MG63 (cell line): Measurements from ENCODE around the gene ARHGAP31. TPM values are rescaled to one million over a fixed set of nuclear protein-coding genes. Genes with fewer than 3 reads are reported as not detected.
A peak's percentile ranks its signal among the peaks of the same experiment; 100 is the strongest.

Source experiments
- DNase-seq: peaks from one replicate; pipeline ENCODE4 v3.0.0-alpha.2; 2020
- H3K27me3 ChIP-seq: fragments of 250-450 bp; sonication (Bioruptor Pico); 2 replicates; pipeline ENCODE4 v1.5.1; 2020; ENCODE audit warnings: mild to moderate bottlenecking, moderate library complexity
- H3K36me3 ChIP-seq: fragments of 250-450 bp; sonication (Bioruptor Pico); 2 replicates; pipeline ENCODE4 v1.5.1; 2020; ENCODE audit warnings: mild to moderate bottlenecking, moderate library complexity
- H3K4me3 ChIP-seq: fragments of 250-450 bp; sonication (Bioruptor Pico); 2 replicates; pipeline ENCODE4 v1.5.1; 2020; ENCODE audit warnings: mild to moderate bottlenecking, moderate library complexity
- H3K9me3 ChIP-seq: fragments of 250-450 bp; sonication (Bioruptor Pico); 2 replicates; pipeline ENCODE4 v1.5.1; 2020; ENCODE audit warnings: mild to moderate bottlenecking, moderate library complexity
- total RNA-seq: library from RNA; depleted of rRNA; stranded (reverse); fragments of >200 nt; shearing (Covaris generic); gene quantifications from 2 replicates; pipeline ENCODE4 v1.2.3, GENCODE V29; 2014; ENCODE audit warnings: low replicate concordance

ARHGAP31 gene
- total RNA-seq, 1 experiment from 2014 or later, result 5.0 TPM

- DNase-seq, result no peak
- Histone ChIP-seq H3K4me3 (no peak overlapping the region), H3K9me3 (peaks cover 6% of the 10 kb centered on the region), H3K36me3 (peaks cover 4% of the 10 kb centered on the region), H3K27me3 (no peaks in the 10 kb centered on the region)
Measured at GRCh38 chr3:119420196-119420595, 126.0 kb downstream of the ARHGAP31 start.

- no peak for DNase-seq
- peaks cover 49% of the 10 kb centered on the region for H3K36me3 ChIP-seq
Measured at GRCh38 chr3:119427669-119428068, 133.5 kb downstream of the ARHGAP31 start.

GRCh38 chr3:119428538-119428937, 134.4 kb downstream of the ARHGAP31 start:
- H3K36me3 ChIP-seq, result peaks cover 58% of the 10 kb centered on the region
- H3K27me3 ChIP-seq, result no peaks in the 10 kb centered on the region
- peaks cover 58% of the 10 kb centered on the region for H3K9me3 ChIP-seq
- no peak for DNase-seq
- H3K4me3 ChIP-seq, result no peak overlapping the region

More at GRCh38 chr3:119427669-119428068, 133.5 kb downstream of the ARHGAP31 start:
- H3K9me3 ChIP-seq, result peaks cover 56% of the 10 kb centered on the region
- H3K27me3 ChIP-seq, result no peaks in the 10 kb centered on the region
- no peak overlapping the region for H3K4me3 ChIP-seq

- H3K4me3 ChIP-seq, result no peak overlapping the region
- H3K27me3 ChIP-seq, result no peaks in the 10 kb centered on the region
- H3K36me3 ChIP-seq, result peaks cover 98% of the 10 kb centered on the region
- no peak for DNase-seq
- peaks cover 26% of the 10 kb centered on the region for H3K9me3 ChIP-seq
Measured at GRCh38 chr3:119433613-119434325, 139.6 kb downstream of the ARHGAP31 start.

GRCh38 chr3:119434703-119435102, 140.5 kb downstream of the ARHGAP31 start:
- peaks cover 18% of the 10 kb centered on the region for H3K9me3 ChIP-seq
- no peak for DNase-seq
- no peak overlapping the region for H3K4me3 ChIP-seq
- H3K36me3 ChIP-seq, result peaks cover 93% of the 10 kb centered on the region
- no peaks in the 10 kb centered on the region for H3K27me3 ChIP-seq

GRCh38 chr3:119436977-119437376, 142.8 kb downstream of the ARHGAP31 start:
- Histone ChIP-seq H3K9me3 (peaks cover 8% of the 10 kb centered on the region), H3K27me3 (no peaks in the 10 kb centered on the region), H3K4me3 (no peak overlapping the region), H3K36me3 (peaks cover 93% of the 10 kb centered on the region)
- DNase-seq, result no peak

GRCh38 chr3:119437691-119438258, 143.6 kb downstream of the ARHGAP31 start:
- no peak overlapping the region for H3K4me3 ChIP-seq
- H3K9me3 ChIP-seq, result peaks cover 11% of the 10 kb centered on the region
- no peak for DNase-seq
- H3K27me3 ChIP-seq, result no peaks in the 10 kb centered on the region
- H3K36me3 ChIP-seq, result peaks cover 93% of the 10 kb centered on the region

GRCh38 chr3:119443179-119443578, 149.0 kb downstream of the ARHGAP31 start:
- peaks cover 86% of the 10 kb centered on the region for H3K36me3 ChIP-seq
- H3K9me3 ChIP-seq, result peaks cover 6% of the 10 kb centered on the region
- no peaks in the 10 kb centered on the region for H3K27me3 ChIP-seq

GRCh38 chr3:119444590-119444989, 150.4 kb downstream of the ARHGAP31 start:
- Histone ChIP-seq H3K27me3 (no peaks in the 10 kb centered on the region), H3K36me3 (peaks cover 90% of the 10 kb centered on the region), H3K9me3 (peaks cover 6% of the 10 kb centered on the region), H3K4me3 (no peak overlapping the region)
- DNase-seq, result no peak

More at GRCh38 chr3:119443179-119443578, 149.0 kb downstream of the ARHGAP31 start:
- no peak overlapping the region for H3K4me3 ChIP-seq
- no peak for DNase-seq

- no peaks in the 10 kb centered on the region for H3K27me3 ChIP-seq
- H3K9me3 ChIP-seq, result no peaks in the 10 kb centered on the region
- no peak for DNase-seq
- H3K4me3 ChIP-seq, result no peak overlapping the region
- H3K36me3 ChIP-seq, result peaks cover 94% of the 10 kb centered on the region
Measured at GRCh38 chr3:119453822-119454221, 159.6 kb downstream of the ARHGAP31 start.

GRCh38 chr3:119456469-119456868, 162.3 kb downstream of the ARHGAP31 start:
- no peak overlapping the region for H3K4me3 ChIP-seq
- H3K36me3 ChIP-seq, result peaks cover 94% of the 10 kb centered on the region
- no peaks in the 10 kb centered on the region for H3K27me3 ChIP-seq
- no peak for DNase-seq
- no peaks in the 10 kb centered on the region for H3K9me3 ChIP-seq

GRCh38 chr3:119457246-119457645, 163.1 kb downstream of the ARHGAP31 start:
- Histone ChIP-seq H3K4me3 (no peak overlapping the region), H3K9me3 (no peaks in the 10 kb centered on the region), H3K27me3 (no peaks in the 10 kb centered on the region), H3K36me3 (peaks cover 97% of the 10 kb centered on the region)
- no peak for DNase-seq

GRCh38 chr3:119463171-119464169, 169.3 kb downstream of the ARHGAP31 start, which contains the start of gene TMEM39A:
Gene TMEM39A, minus strand, starts transcription at chr3:119463615. Its CDS starts 1,541 bp downstream, at chr3:119462074.
- peak; percentile 100 for DNase-seq
- peaks cover 40% of the 10 kb centered on the region for H3K36me3 ChIP-seq
- H3K4me3 ChIP-seq, result peak within 1 kb of the TSS; percentile 97
- H3K27me3 ChIP-seq, result no peaks in the 10 kb centered on the region
- no peaks in the 10 kb centered on the region for H3K9me3 ChIP-seq

- no peak for DNase-seq
- peaks cover 11% of the 10 kb centered on the region for H3K36me3 ChIP-seq
- peak overlapping the region; percentile 82 for H3K4me3 ChIP-seq
- no peaks in the 10 kb centered on the region for H3K9me3 ChIP-seq
- no peaks in the 10 kb centered on the region for H3K27me3 ChIP-seq
Measured at GRCh38 chr3:119468041-119468440, 173.9 kb downstream of the ARHGAP31 start.

- Histone ChIP-seq H3K27me3 (no peaks in the 10 kb centered on the region), H3K9me3 (no peaks in the 10 kb centered on the region), H3K36me3 (peaks cover 9% of the 10 kb centered on the region), H3K4me3 (peak overlapping the region; percentile 82)
- DNase-seq, result no peak
Measured at GRCh38 chr3:119469418-119470189, 175.4 kb downstream of the ARHGAP31 start.
